Fibroblast of skin of left quadriceps (primary cell): ENCODE results near the gene EDN1.

Experiments
- DNase-seq, 2 experiments: peaks; one replicate each; pipeline ENCODE4 v3.0.0-alpha.2; 2013; ENCODE audit warnings: low read depth in 2 of 2

Gene EDN1

DNA sequence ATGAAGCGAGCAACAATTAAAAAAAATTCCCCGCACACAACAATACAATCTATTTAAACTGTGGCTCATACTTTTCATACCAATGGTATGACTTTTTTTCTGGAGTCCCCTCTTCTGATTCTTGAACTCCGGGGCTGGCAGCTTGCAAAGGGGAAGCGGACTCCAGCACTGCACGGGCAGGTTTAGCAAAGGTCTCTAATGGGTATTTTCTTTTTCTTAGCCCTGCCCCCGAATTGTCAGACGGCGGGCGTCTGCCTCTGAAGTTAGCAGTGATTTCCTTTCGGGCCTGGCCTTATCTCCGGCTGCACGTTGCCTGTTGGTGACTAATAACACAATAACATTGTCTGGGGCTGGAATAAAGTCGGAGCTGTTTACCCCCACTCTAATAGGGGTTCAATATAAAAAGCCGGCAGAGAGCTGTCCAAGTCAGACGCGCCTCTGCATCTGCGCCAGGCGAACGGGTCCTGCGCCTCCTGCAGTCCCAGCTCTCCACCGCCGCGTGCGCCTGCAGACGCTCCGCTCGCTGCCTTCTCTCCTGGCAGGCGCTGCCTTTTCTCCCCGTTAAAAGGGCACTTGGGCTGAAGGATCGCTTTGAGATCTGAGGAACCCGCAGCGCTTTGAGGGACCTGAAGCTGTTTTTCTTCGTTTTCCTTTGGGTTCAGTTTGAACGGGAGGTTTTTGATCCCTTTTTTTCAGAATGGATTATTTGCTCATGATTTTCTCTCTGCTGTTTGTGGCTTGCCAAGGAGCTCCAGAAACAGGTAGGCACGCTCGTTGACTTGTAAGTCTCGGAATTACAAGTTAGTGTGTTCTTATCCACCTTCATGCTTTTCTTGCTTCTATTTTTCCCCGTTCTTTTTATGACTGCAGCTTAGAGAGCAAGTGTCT lies at the start of gene EDN1:
Gene EDN1 (plus strand): TSS at position 429 of the 888 bp plus-strand sequence. CDS start 269 bp downstream, at position 698.
- peak; percentile 61 for DNase-seq

DNA sequence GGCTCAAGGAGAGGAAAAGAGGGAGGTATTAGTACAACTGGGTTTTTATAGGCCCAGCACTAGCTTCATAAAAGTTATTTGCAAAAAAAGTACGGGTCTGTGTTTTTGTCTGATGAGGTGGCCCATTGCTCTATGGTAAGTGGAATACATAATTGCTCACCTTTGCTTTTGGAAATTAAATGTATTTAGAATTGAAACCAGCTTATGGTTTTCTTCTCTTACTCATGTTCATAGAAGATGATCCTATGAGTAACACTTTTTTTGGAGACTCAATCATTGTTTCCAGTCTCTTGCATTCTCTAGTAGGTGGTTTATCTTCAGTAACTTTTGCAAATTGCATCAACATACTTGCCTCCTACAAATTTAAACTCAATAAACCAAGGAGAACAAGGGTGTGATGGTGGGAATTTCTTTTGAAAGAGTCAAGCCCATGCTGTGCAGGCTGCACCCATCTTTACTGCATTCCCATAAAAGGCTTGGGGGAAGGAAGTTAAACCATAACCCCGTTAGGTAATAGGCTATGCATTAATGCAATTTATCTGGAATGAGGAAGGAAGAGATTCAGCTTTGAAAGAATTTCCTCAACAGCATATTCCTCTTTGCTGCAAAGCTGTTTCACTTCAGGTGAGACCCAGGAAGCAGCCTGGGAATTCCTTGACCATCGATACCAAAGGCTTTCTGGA lies 48.5 kb upstream of the EDN1 start:
- DNase-seq, result no peak

DNA sequence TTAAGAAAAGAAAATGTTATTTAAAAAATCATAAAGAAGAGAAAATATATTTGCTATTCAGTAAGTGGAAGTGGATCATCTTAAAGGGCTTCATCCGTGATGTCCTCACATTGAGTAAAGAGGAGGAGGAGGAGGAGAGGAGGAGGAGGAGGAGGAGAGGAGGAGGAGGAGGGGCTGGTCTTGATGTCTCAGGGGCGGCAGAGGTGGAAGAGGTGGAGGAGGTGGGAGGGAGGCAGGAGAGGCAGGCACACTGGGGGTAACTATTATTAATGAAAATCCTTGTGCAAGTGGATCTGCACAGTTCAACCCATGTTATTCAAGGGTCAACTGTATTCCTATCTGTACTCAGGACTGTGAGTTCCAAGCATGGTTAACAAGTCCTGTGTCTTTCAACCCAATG lies 47.0 kb upstream of the EDN1 start:
- no peak for DNase-seq

DNA sequence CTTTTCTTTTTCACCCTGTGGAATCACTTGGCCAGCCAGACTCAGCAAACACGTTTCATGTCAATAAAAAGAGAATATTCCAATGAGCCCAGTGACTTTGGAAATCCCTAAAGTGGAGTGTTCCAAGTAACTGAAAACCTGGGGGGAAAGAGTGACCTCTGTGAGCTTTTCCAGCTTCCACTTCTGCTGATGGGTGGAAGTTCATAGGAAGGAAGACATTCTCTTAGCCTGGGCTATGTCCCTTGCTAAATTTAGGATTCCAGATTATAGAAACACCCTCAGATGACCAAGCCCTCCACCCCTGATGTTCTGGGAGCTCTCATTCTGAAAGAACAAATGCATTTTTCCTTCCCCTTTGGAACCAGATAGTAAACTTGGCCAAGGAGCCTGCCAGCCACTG lies 44.8 kb upstream of the EDN1 start:
- DNase-seq, result no peak

DNA sequence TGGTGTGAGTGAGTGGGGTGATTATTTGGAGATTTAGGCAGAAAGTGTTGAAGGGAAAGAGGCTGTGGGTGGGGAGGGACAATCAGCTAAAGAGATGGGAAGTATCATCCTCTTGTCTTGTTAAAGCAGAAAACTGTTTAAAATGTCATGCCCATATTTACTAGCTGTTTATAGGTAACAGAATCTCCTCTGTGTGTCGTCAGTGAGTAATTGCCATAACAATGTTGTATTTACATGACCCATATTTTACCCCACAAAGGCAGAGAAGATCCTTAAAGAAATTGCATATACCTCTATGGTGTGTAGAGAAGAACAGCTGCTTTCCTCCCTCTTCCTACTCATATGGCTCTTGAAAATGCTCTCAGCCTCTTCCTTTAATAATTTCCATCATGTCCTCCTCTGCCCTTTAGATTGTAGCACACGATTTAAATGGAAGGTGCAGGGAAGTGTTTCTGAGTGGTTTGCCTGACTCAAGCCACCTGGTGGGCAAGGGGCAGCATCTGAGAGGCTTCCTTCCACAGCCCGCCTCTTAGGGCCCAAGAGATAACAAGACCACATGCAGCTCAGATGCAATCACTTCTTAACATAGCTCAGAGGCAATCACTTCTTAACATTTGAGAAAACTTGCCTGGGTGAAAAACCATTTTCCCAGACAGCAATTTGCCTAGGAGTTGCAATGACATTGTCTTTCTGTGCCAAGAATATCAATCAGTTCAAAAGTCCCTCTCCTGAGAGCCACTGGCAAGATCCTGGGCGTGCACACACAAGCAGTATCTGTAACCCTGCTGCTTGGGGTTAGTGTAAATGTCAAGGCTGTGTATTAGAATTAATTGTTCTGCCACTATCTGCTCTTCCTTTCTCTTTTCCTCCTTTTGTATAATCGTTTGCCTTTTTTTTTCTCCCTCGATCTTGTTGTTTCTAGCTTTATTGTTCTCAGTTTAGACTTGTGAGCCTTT lies 44.1 kb upstream of the EDN1 start:
- DNase-seq, result no peak

DNA sequence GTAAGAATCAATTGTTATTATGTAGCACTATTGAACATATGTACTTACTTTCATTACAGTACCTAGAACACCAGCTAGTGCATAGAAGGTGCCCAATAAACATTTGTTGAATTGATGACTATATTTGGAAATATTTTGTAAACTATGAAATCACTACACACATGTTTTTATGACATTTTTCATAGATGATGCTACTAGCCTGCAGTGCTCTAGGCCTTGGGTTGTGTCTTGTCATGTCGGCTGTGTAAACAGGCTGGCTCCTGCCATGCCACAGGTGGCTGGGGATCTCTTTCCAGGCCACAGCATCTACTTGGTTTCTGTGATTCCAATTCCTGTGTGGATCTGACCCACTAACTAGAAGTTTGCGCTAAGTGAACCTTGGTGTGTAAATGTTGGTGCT lies 43.3 kb upstream of the EDN1 start:
- DNase-seq, result no peak

DNA sequence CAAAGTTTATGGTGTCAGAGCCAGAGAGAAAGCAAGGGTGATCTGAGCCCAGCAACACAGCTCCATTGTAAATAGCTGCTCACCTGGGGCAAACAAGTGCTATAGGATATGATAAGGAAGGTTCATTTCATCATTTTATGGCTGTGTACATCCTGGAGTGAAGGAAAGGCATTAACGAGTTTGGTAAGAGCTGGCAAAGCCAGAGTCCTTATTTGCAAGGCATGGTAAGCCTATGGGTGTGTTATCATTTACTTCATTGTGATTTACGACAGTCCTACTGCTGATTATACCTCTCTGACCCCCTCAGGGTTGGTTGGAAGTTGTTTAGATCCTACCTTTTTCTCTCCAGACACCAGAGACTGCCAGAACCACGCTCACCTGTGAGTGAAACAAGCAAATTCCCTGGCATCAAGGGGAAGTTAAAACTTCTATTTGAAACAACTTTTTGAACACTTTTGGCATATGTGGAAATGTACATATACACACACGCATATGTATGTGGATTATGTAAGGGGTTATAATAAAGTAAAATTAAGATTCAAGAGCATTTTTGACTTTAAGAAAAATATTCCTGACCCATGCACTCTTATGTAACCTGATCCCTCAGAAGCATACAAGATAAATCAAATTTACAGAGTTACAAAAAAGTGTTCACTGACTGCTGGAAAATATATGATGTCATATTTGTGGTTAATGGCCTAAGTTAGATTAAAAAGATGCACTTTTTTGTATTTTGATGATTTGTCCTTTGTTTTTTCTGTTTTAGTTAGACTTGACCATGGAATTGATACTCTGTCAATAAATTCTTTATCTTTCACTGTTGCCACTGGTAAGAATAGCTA lies 40.4 kb upstream of the EDN1 start:
- no peak for DNase-seq

DNA sequence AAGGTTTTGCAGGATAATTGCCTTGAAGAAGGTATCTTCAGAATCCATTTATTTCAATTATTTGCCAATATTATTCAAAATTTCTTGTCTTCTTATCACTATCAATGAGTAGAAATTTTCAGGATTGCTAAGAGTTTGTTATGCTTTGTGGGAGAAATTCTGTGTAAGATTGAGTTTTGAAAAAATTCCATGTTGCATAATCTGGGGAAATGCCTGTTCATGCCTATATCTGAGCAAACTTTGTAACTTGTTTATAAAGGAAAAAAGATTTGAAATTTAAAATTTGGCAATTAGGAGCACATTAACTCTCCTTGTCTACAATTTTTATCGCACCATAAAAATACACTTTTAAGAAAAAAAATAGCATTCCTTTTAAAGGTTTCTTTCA lies 39.8 kb upstream of the EDN1 start:
- DNase-seq, result no peak

DNA sequence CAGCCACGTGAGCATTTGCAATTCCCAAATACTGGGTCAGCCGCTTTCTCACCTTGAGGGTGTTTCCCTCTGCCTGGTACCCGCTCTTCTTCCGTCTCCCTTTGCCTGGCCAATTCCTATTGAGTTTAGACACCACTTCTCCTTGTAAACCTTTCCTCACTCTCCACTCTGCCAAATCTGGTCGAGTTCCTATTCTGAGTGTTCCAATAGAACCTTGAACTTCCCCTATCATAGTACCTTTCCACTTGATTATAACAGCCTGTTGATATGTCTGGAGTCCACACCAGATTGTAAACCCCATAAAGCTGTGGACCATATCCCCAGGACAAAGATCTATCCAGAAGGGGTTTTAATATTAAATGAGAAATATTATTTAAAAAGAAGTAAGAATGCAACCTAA lies 36.0 kb upstream of the EDN1 start:
- DNase-seq, result no peak

DNA sequence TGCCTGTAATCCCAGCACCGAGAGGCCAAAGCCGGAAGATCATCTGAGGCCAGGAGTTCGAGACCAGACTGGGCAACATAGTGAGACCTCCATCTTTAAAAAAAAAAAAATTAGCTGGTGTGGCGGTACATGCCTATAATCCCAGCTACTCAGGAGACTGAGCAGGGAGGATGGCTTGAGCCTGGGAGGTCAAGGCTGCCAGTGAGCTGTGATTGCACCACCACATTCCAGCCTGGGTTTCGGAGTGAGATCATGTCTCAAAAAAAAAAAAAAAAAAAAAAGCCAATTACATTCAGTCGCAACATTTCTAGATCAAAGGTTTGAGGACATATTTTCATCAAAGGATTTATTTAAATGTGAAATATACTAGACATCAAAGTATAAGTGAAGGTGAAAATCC lies 32.0 kb upstream of the EDN1 start:
- DNase-seq, result no peak

DNA sequence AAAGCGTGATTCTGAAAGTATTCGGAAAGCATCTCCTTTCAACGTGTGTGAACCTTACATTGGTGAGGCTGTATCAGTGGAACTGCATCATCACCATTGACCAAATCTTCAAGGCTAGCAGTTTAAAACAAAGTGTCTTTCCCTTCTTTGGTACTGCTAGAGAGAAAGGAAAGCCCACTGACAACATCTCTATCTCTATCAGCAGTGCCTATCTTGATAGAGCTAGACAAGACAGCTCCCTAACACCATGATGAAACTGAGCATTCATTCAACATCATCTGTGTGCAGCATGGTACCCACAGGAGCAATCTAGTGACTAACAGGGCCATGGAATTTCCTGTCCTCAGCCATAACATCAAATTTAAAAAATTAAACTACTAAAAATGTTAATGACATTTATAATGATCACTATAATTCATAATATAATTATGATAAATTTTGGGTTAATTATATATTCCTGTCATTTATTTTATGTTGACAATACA lies 31.5 kb upstream of the EDN1 start:
- DNase-seq, result no peak

DNA sequence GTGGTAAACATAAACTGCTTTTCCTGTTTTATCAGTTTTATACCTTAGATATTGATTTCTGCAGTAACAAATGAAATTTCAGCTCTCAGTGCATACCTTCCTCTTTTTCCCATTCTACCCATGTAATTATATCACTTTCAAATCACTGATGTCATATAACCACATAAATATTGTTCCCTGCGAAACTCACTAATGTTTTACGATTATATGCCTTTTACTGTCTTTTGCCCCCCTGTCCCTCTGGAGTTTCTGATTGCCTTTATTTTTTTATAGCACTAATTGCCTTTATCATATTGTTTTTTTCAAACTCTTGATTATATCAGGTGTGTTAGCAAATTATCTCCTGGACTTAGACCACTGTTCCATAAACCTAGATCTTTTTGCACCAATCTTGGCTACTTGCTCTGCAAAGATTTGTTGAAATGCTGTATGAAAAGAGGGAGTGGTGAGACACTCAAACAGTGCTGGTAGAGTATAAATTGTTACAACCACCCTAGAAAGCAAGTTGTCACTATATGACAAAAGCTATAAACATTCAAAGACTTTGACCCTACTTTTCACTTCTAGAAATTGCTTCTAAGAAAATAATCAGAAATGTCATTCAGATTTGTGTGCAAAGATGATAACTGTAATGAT lies 29.6 kb upstream of the EDN1 start:
- no peak for DNase-seq

DNA sequence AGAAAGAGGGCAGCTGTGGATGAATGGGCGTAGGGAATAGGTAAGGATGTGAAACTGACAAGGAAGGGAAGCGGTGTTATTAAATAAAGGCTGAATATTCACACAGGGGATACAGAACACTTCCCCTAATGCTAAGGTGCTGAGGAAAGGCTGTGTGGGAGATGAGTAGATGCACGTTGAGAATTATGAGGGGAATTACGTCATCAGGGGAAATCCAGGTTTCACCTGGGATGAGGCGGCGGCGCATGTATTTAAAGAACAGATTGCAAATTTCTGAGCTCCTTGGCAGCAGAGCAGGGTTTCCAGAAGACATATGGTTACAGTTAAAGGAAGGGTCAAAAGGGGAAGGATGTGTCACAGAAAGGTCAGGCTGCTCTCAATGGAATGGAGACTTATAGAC lies 28.7 kb upstream of the EDN1 start:
- DNase-seq, result no peak

DNA sequence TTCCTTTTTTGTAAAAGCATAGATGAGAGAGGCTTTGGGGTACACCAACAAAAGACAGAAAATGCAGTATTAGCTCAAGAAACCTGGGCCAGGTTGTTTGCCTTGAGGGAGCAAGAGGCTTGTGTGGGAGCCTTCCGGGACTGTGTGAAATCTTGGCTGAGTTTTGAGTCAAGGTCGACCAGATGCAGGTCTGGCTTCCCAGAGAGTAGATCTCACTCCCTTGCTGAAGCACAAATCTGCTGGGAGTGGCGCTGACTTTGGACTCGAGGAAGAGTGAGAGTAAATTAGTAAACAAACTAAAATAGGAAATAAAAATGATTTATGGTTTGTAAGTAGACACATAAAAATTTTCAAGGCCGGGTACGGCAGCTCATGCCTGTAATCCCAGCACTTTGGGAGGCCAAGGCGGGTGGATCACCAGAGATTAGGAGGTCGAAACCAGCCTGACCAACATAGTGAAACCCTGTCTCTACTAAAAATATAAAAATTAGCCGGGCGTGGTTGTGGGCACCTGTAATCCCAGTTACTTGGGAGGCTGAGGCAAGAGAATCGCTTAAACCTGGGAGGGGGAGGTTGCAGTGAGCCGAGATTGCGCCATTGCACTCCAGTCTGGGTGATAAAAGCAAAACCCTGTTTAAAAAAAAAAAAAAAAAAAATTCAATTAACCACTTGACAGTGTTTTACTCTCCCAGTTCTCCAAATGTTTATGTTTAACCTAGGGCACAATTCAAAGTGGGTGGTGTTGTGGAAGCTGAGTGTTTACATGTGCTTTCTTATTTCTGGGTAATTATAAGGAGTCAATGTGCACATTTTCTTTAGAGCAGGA lies 27.7 kb upstream of the EDN1 start:
- no peak for DNase-seq

DNA sequence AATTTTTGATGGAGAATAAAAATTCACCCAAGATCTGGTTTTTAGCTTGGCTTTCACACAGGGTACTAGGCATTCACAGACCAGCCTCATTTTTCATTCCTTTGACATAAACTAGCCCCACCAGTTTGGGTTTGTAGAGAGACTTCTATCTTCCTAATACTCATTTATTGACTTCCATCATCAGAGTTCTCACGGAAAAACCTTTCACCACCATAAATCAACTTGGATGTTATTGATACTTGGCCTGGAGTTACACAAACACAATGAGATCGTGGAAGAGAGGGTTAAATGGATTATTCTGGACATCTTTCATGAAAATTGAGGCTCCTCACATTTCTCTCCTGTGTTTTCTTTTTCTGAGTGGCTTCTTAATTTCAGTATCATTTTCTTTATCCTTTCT lies 26.8 kb upstream of the EDN1 start:
- no peak for DNase-seq

DNA sequence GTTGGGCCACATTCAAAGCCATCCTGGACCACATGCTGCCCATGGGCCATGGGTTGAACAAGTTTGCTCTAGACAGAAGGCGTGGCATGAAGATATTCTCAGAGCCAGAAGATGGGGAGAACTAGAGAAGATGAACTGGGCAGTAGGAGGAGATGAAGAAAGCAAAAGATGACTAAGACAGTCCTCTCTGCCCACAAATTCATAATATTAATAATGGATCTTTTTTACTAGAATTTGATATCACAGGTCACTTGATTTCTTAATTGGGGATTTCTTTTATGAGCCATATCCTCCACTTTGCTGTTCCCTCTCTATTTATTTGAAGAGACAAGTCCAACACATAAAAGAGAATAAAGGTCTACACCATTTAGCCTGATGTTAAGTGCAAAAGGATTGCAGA lies 25.5 kb upstream of the EDN1 start:
- DNase-seq, result no peak

DNA sequence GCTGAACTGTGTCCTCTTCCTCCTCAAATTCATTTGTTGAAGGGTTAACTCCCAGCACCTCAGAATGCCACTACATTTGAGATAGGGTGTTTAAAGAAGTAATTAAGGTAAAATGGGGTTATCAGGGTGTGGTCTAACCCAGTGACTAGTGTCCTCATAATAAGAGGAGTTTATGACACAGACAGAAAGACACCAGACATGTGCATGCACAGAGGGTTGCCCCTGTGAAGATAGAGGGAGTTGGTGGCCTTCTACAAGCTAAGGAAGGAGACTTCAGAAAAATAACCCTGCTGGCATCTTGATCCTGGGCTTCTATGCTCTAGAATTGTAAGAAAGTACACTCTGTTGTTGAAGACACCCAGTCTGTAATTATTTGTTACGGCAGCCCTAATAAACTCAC lies 24.9 kb upstream of the EDN1 start:
- DNase-seq, result no peak

DNA sequence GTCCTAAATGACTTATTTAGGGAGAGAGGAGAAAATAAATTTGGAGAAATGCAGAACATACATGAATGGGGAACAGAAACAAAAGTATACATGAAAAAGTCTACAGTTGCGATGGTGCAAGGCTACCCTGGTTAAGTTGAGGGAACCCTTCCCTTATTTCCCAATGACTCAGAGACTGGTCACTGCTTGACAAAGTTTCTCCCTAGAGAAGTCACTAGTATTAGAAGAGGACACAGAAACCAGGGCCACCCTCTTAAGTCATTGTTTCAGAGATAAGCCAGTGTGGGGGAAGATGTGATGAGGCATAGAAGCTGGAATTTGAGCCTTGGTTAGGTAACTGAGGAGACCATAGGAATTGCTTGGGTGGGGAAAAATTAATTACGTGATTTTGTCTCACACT lies 24.4 kb upstream of the EDN1 start:
- no peak for DNase-seq

DNA sequence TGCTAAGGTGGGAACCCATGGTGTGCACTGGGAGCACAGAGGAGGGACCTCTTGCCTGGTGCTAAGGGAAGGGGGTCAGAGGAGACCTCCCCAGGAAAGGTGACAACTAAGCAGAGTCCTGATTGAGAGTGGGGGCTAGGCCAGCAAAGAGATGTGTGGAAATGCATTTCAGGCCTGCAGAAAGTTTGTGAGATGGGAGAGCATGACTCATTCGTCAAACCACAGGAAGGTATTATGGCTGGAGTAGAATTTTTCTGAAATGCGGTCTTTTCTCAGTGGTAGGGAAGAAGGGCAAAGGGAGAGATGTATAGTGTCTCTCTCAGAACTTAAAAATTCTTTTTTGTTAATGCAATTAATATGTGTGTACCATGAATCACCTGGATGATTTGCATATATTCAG lies 23.6 kb upstream of the EDN1 start:
- peak; percentile 69 to 71 for DNase-seq

DNA sequence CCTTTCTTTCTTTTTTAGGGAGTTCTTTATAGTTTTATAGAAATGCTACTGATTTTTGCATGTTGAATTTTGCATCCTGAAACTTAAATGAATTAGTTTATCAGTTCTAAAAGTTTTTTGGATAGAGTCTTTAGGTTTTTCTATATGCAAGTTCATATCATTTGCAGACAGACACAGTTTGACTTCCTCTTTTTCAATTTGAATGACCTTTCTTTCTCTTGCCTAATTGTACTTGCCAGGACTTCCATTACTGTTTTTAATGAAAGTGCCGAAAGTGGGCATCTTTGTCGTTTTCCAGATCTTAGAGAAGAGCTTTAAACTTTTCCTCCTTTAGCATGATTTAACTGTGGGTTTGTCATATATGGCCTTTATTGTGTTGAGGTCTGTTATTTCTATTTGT lies 21.1 kb upstream of the EDN1 start:
- no peak for DNase-seq
